GM20431 (cell line): ENCODE data around the gene SP1.
"Not testable (repeated sequence)": the region's sequence is repeated elsewhere in the genome, so short reads cannot be mapped to it uniquely, and the experiment has no call there.

ENCODE experiments used
- in situ Hi-C: fragments of 300-500 bp; cut with MseI, MboI; formaldehyde crosslinking; loops from one replicate; pipeline ENCODE4 v1.15.0; 2020; ENCODE audit warnings: low sequenced_read_pairs; ENCODE audit not compliant: unreplicated experiment

Gene SP1

DNA sequence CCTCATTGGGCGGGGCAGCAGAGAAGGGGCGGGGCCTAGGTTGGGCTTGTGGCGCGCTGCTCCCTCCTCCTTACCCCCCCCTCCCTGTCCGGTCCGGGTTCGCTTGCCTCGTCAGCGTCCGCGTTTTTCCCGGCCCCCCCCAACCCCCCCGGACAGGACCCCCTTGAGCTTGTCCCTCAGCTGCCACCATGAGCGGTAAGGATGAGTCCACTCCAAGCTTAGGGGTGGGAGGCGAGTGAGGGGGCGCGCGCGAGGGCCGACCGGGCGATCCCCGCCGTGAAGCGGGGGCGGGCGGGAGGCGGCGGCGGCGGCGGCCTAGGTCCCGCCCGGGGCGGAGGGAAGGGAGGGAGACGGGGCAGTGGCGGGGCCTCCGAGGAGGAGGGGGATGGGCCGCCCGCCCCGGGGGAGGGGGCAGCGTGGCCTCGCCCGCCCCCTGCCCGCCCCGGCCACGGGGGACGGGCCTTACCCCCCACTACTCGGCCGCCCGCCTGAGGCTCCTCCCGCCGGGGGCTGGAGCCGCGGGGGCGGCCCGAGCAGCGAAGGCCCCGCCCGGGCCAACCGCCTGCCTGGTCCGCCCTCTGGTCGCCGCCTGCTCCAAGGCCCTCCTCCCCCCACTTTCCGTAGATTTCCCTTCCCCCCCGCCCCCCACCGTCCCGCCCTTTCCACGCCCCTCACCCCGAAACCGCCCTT, at the start of gene SP1:
SP1 (plus strand) TSS at position 73 of the 690 bp plus-strand sequence; CDS start at position 189, 116 bp downstream.
- in situ Hi-C loops, result no loop called here

DNA sequence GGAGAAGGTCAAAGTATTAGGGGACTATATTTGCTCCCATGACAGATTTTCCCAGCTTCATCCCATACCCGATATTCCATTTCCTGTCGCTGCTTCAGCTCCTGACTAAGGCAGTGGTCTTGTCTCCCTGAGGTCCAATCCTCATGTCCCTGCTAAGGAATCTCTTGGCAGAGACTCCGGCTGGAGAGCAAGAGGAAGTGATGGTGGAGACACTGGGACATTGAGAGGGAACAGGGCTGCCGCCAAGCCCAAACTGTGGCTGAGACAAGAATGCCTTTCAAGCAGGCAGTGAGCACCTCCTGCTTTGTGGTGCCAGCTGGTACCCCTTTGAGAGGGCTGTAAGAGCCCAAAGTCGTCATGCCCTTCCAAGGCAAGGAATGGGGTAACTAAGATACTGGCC, 49.3 kb upstream of the SP1 start:
- in situ Hi-C loops, result no loop called here

DNA sequence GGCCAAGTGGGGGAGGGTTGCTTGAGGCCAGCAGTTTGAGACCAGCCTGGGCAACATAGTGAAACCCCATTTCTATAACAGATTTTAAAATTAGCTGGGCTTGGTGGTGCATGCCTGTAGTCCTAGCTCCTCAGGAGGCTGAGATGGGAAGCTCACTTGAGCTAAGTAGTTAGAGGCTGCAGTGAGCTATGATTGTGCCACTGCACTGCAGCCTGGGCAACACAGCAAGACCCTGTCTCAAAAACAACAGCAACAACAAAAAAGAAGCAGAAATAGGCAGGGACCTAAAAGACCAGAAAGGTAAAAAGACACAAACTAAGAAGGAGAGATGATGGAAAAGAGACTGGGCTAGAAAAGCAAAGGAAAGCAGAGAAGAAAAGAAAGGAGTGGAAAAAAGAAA, 47.6 kb upstream of the SP1 start:
- in situ Hi-C loops, result not testable (repeated sequence)

DNA sequence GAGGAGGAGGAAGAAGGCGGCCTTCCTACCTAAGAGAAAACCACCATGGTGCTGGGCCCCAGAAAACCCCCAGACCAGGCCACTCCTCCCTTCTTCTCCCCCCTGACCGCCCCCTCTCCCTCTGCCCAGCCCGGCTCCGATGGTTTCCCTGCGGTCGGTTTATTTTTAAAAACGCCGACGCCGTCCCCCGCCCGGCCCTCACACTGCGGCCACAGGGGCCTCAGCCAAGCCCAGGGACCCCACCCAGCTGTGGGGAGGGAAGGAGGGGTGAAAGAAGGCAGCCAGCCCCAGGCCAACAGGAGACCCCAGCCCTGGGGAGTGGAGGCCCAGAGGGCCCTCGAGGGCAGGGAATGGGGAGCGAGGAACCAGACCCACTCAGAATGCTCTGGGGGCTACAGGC, 47.2 kb upstream of the SP1 start:
- in situ Hi-C loops, result no loop called here

DNA sequence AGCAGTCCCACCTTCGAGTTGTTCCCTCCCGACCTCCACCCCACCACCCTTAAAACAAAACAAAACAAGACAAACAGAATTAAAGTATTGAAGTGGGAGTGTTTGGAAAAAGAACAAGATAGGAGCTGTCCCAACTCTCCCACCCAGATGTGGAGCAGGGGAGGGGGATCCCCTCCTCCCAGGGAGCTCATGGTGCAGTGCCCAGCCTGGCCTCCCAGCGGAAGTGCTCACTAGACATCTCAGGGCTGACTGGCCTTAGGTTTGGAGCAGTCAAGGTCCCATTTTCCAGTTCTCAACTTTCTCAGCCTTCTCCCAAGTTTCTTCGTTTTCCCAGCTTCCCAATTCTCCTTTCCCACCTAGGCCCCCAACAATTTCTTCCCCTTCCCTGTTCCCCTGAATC, 46.7 kb upstream of the SP1 start:
- in situ Hi-C loops, result no loop called here

DNA sequence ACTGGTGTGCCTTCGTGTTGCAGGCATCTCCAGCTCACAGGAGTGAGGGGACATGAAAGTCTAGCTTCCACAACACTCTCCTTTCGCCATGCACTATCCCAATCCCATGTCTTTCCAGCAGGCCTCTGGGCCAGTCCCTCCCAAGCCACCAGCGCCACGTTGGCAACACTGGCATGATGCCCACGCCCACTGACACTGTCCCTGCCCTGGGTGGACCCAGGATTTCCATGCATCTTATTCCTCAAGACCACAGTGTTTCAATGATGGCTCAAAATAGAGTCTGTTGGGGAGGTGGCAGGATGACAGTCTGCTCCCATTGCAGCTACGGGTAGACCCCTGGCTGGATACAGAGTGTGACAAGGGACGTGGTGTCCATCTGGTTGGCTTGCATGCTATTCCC, 46.1 kb upstream of the SP1 start:
- in situ Hi-C loops, result no loop called here

DNA sequence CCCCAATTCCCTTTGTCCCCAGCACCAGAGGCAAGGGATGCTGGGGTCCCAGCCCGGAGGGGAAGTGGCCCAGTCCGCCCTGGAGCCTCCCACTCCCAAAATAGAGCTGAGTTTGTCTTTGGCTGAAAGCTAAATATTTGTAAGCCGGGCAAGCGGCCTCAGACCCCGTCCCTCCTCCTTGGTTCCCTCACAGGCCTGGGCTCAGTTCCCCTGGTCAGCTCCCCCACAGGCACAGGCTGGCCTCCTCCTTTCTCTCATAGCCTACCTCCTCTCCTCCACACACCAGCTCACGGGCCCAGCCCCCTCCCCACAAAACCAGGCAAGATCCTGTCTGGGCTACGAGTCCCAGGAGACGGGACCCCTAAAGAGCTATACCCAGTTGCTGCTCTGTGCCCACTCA, 45.2 kb upstream of the SP1 start:
- in situ Hi-C loops, result no loop called here

DNA sequence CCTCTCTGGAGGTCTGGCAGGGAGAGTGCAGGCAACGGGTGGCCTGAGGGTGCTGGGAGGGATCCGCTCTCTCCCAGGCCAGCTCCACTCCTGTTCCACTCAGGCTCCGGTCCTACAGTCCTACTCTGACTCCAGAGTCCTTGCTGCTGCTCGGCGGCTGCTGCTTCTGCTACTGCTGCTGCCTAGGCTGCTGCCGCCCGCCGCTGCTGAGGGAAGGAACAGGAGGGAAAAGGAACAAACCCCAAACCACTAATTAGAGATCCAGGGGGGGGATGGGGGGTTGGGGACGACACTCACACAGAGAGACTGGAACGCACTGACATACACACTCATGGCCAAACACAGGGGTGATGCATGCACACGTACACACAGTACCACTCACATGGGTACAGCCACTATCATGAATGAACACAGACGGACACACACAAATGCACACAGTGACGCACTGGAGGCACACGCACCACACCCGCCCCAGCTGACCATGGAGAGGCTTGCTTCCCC, 43.7 kb upstream of the SP1 start, which contains the start of gene SP7:
SP7 (minus strand) TSS at position 174 of the 501 bp plus-strand sequence. CDS start 708 bp downstream, outside the sequence.
- in situ Hi-C loops, result no loop called here

DNA sequence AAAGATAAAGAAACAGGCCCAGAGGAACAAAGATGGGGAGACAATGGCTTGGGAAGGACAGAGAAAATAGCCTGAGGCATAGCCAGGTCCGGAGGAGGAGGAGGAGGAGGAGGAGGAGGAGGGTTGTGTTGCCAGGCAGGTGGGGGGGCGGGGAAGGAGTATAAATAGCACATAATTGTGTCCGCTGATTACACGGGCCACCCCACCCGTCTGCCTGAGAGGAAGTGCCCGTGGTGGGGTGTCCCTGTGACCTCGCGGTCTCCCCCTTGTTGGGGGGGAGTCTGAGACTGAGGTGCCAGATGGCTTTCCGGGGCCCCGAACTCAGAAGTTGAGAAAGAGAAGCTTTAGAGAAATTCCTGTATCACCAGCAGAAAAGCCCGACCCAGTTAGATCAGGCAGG, 42.0 kb upstream of the SP1 start:
- in situ Hi-C loops, result no loop called here

DNA sequence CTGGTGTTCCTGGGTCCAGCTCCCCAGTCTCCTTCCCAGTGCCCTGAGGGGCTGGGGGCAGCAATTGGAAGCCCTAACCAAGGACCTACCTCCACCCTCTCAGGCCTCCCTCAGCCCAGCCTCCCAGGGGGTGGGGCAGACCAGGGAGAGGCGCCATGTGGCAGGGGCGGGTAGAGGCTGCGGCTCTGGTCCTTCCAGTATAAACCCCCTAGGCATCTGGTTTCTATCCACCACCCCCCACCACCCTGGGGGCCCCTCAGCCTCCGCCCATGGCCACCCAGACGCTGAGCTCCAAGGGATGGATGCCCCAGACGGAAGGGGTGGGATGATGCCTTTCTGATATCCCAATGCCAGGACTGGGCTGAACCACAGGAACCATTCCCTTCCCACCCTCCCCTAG, 41.1 kb upstream of the SP1 start:
- in situ Hi-C loops, result no loop called here

DNA sequence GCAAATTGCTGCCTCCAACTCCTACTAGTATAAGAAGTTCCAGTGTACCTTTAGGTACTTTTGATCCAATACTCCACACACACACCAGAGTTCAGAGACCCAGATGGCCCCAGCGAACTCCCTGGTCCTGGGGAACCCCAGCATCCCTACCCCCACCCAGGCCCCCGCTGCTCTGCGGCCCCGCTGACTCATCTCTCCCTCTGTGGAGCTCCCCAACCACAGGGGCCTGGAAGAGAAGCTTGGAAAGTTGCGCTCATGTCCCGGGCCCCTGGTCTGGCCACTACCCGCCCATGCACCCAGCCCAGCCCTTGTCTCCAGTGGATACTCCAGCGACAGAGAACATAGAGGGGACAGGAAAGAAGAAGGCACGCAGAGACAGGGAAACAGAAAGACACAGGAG, 39.6 kb upstream of the SP1 start:
- in situ Hi-C loops, result no loop called here

DNA sequence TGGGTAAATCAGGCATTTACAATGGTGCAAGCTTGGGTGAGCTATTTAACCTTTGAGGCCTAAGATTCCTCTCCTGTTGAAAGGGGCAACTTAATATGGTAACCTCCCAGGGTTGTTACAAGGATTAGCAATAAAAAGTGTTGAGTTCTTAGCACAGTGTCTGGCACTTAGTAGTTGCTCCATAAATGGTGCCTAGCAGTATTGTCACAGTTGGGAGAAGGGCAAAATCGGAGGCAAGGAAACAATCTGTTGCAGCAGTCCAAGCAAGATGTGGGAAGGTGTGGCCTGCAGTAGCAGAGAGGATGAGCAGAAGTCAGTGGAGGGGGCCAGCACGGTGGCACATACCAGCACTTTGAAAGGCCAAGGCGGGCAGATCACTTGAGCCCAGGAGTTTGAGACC, 36.5 kb upstream of the SP1 start:
- in situ Hi-C loops, result no loop called here

DNA sequence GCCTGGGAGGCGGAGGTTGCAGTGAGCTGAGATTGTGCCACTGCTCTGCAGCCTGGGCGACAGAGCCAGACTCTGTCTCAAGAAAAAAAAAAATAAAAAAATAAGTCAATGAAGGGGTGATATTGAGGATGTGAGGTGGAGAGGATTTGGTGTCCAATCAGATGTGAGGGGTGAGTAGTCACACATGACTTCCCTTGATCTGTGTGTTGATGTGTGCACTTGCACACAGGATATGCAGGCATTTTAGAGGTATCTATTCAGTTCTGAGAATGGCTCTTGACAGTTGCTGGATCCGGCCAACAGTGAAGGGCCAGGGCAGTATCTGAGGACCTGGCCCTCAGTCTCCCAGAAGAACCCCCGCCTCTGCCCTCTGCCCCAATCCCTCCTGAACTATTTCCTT, 36.0 kb upstream of the SP1 start:
- in situ Hi-C loops, result no loop called here

DNA sequence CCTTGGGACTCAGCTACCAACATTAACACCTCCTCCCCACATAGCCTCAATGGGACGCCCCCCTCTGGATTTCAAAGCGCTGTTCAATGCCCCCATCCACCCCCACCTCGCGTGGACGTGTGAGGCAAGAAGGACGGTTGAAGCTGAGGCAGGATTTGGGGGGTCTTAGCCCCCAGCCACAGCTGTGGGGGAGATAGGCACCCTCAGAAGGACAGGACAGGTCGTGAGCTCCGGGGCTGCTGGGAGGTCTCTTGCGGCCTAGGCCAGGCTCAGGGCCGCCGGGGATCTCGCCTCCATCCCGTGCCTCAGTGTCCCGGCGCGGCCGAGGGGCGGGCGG, 35.5 kb upstream of the SP1 start:
- in situ Hi-C loops, result no loop called here

DNA sequence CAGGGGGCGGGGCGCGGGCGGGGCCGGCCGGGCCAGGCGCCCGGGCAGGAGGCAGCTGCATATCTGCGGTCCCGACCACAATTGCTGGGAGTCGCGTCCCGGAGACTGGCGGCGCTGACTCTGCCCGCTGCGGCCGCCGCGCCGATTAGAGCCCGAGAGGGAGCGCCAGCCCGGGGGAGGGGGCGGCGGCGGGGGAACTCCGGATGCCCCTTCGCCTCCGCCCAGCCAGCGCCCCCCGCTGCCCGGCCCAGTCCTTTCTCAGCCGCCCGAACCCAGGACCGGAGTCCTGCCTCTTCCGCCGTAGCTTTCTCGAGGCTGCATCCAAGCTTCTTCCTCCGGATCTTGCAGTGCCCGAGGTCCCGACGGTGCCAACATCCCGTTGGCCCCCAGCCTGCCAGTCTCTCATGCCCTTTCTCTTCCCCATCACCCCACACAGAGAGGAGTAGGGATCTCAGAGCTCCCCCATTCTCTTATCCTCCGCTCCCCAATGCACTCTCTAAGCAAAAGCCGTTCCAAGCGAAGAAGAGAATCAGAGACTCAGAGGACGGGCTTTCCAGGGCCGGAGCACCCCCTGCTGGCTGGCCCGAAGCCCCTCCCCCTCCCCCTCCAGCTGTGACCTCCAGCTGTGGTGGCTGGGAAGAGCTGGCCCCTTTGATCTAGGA, 35.0 kb upstream of the SP1 start:
- in situ Hi-C loops, result no loop called here

DNA sequence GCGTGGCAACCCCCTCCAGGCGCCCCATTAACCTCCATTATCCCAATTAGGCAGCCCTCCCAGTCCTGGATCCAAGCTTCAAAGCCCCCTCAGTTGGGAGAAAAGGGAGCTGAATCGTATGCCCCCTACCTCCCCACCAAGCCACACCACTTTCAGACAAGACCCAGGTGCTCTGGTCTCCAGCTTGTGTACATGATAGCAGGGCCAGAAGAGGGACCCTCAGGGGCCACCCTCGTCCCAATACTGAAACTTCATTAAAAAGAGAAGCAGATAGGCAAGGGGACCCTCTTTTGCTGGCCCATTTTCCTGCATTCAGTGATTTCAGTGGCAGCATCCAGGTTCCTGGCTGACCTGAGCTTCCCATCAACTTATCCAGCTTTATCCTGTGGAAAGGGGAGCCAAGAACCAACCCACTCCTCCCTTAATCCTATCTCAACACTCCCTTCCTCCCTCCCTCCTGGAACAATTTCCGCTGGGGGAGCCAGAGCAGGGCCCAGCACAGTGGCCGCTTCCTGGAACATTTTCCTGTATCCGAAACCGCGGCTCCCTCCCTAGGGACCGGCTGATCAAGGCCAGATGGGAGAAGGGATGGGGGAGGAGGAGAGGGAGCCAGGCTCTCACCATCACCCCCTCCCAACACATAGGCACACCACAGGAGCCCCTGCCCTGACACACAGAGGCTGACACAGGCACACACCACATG, 34.3 kb upstream of the SP1 start:
- in situ Hi-C loops, result no loop called here

DNA sequence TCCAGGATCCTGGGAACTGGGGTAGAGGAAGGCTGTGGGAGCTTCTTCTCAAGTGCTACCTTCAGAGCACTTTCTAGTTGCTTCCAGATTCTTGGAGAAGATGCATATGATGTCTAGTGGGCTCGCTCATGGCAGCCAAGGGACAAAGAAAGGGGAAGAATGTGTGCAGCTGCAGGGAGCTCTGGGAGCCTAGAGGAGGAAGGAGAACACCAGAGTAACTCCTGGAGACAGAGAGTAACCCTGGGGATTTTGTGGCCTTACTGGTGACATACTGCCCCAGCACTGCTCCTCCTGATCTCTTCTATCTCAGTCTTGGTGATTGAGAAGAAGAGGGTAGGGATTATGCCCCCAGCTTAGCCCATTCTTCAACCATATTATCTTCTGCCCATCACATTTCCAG, 33.5 kb upstream of the SP1 start:
- in situ Hi-C loops, result no loop called here

DNA sequence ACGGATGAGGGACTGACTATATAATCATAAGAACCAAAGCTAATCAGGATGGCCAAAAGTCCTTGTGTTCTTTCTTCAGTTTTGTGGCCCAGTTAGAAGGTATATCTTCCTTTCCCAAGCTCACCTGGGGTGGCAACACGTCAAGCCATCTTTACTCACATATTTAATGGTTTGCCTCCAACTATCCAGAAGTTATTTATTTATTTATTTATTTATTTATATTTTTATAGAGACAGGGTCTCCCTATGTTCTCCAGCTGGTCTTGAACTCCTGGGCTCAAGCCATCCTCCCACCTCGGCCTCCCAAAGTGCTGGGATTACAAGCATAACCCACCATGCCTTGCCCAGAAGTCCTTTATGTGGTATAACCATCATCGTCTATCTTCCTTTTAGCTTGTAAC, 32.1 kb upstream of the SP1 start:
- in situ Hi-C loops, result no loop called here

DNA sequence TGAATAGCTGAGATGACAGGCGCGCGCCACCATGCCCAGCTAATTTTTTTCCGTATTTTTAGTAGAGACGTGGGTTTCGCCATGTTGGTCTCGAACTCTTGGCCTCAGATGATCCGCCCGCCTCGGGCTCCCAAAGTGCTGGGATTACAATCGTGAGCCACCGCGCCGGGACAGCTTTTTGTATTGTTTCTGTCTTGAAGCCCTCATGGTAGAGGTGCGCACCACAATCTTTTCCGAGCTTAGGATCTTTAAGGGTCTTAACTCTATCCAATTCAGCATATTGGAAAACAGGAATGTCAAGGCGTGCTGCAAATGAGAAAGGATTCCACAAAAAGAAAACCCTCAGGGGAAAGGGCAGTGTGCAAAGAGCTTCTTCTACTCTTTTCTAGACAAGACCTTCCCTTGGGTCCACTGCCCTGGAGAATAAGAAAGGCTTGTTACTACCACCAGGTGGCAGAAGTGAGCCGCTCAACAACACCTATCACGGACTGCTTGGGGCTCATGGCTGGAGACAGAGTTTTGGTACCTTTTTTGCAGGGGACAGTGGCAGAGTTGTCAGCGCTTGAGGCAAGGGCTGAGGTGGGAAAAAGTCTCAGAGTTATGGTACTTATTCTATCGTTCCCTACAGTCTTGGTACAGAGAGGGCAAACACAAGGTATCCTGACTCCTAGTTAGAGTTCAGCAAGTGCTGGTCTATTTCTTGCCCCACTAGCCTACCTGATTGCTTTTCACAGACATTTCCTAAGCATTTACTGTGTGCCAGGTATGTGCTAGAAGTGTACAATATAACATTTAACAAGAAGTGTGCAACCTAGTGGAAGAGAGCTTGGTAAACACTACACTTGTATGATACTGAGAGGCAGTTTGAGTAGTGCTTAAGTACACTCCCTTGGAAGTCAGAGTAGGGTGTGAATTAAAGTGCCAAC, 27.4 kb upstream of the SP1 start:
- in situ Hi-C loops, result loop anchor here (10.0 kb wide), 1 partner anchor 72 kb away; the partner anchor contains the start of gene AMHR2

DNA sequence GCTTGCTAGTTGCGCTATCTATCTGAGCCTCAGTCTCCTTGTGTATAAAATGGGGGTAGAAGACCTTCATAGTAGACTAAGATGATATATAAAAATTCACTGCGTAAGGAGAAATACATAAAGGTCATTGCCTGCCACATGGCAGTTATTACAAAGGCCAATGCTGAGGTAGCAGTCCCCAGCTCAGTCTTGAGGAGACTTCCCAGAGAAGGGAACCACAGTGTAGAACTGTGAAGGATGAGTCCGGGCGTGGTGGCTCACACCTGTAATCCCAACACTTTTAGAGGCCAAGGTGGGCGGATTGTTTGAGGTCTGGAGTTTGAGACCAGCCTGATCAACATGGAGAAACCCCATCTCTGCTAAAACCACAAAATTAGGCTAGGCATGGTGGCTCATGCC, 26.7 kb upstream of the SP1 start:
- in situ Hi-C loops, result loop anchor here (10.0 kb wide), 1 partner anchor 72 kb away; the partner anchor contains the start of gene AMHR2
